HL-60/S4 (cell line): ENCODE data around the gene VPS72.
"Not testable (repeated sequence)": the region's sequence is repeated elsewhere in the genome, so short reads cannot be mapped to it uniquely, and the experiment has no call there.

Experiments
- in situ Hi-C: fragments of 300-500 bp; cut with MboI; formaldehyde crosslinking; loops from 2 replicates; pipeline ENCODE4 v1.14.3; 2022; ENCODE audit warnings: low sequenced_read_pairs

The VPS72 gene, protein sequence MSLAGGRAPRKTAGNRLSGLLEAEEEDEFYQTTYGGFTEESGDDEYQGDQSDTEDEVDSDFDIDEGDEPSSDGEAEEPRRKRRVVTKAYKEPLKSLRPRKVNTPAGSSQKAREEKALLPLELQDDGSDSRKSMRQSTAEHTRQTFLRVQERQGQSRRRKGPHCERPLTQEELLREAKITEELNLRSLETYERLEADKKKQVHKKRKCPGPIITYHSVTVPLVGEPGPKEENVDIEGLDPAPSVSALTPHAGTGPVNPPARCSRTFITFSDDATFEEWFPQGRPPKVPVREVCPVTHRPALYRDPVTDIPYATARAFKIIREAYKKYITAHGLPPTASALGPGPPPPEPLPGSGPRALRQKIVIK

DNA sequence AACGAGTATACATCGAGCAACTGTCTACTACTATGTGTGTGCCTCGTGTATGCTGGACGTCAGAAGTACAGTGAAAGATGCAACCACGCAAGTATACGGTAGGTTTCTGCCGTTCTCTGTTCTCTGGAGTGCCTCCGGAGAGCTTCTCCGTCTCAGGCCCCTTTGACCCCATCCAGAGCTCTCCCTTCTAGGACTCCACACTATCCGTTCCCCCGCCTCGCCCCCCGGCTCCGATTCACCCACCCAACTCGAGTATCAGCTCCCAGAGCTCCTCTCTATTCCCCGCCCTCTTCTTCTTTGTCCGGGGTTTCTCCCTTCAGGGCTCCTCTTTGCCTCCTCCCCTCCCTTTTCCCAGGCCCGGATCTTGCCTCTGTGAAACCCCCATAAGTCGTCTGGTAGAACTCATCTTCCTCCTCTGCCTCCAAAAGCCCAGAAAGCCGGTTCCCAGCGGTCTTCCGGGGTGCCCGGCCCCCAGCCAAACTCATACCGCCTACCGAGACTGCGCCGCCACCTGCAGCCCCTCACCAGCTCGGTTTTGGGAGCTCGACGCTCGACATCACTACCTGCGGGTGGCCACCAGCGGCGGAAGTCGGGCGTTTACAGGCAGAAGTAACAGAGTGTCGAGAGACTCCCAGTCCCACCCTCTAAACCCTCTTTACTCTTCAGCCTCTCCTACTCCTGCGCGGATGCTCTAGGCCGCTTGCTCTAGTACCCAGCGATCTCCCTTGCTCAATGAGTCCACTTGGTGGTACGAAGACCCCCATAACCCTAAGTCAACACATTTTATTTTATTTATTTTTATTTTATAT lies at the start of gene VPS72:
Gene VPS72 (minus strand): TSS at position 561 of the 809 bp plus-strand sequence. CDS start 76 bp downstream, at position 485.
- in situ Hi-C loops, result no loop called here

DNA sequence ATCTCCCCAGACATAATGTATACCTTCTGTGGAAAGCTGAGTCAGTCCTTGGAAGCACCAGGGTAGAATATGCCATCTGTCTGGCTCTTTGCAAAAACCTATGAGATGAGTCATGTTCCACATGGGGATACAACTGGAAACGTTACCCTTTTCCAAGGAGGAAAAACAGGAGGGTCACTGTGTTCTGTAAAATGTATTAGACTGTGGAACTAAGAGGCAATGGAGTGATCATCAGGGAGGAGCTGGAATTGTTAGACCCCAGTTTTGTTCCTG lies 48.4 kb upstream of the VPS72 start:
- in situ Hi-C loops, result no loop called here

DNA sequence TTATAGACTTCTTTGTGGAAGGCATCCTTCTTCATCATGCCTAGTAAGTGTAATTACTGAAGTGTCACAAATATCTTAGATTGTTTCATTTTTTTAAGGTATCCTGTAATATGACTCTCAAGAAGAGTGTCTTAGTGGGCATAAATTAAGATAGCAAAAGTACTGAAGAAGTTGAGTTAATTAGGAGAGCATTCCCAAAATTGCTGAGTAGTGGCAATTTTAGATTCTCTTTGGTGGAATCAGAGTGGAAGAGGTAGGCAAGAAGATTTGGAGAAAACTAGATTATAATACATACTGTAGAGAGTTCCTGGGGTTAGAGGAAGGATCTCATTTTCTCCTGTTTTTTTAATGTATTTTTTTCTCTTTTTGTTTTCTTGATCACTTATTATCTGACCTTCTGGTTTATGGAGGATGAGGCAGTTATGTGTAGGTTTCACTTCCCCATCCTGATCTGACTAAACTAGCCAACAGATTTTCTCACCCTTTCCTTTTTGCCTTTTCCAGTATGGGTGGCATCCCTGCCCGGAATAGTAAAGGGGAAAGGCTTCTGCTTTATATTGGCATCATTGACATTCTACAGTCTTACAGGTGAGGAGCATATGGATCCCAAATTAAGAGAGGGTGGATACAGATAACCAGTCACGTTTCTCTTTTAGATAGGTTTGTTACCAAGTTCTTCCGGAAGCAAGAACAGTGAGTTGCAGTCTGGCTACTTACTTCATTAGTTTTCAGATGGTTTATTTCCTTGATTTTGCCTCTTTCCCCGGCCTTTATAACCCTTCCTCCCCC lies 47.9 kb upstream of the VPS72 start:
- in situ Hi-C loops, result no loop called here

DNA sequence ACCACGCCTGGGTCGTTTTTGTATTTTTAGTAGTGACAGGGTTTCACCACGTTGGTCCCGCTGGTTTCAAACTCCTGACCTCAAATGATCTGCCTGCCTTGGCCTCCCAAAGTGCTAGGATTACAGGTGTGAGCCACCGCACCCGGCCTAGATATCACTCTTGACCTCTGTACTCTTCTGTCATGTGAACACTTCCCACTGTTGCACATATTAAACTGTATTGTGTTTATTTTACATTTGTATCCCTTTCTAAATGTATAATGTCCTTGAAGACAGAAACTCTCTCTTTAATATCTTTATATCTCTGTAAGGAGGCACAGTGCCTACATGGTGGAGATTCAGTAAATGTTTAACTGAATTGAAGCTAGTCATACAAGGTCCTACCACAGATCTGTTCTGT lies 45.2 kb upstream of the VPS72 start:
- in situ Hi-C loops, result no loop called here

DNA sequence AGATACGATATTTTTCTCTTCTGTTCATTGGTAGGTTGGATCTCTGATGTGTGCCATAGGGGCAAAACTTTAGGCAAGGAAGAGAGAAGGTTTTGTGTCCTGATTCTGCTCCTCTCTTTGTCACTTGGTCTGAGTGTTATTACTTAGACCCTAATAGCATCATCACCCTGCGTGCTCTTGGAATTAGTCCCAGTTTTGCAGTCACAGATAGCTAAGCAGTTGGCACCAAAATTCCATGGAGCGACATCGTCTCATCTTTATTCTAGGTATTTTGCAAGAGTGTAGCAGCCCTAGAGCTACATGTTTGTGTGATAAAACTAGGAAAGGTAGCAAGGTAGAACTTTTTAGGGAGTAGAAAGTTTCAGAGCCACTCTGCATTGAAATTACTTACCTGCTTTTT lies 32.1 kb upstream of the VPS72 start:
- in situ Hi-C loops, result no loop called here

DNA sequence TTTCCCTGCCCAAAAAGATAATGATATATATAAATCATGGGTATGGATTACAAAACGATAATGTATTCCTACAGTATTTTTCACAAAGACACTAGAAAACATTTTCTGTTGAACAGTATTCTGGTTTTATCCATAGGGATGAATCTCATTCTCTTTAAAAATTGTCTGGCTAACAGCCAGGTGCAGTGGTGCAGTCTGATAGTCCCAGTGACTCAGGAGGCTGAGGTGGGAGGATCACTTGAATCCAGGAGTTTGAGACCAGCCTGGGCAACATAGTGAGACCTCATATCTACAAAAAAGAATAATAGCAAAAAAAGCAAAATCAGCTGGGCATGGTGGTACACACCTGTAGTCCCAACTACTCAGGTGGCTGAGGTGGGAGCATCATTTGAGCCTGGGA lies 31.6 kb upstream of the VPS72 start:
- in situ Hi-C loops, result no loop called here

DNA sequence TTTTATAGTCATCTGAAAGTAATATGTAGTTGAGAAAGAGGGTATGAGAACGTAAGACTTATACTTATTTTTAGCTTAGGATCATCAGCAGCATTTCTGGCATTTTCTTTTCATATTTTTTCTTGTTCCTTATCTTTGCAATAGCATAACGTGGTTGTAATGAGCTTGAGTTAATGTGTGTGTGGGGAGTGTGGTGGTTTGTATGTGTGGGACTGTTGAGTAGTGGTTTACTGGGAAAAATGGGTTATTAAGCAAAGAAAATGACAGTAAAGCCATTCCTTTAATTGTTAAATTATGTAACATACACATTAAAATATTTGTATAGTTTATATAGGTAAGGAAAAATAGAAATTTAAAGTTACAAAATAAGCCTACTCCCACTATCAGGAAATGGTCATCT lies 23.6 kb upstream of the VPS72 start:
- in situ Hi-C loops, result no loop called here

DNA sequence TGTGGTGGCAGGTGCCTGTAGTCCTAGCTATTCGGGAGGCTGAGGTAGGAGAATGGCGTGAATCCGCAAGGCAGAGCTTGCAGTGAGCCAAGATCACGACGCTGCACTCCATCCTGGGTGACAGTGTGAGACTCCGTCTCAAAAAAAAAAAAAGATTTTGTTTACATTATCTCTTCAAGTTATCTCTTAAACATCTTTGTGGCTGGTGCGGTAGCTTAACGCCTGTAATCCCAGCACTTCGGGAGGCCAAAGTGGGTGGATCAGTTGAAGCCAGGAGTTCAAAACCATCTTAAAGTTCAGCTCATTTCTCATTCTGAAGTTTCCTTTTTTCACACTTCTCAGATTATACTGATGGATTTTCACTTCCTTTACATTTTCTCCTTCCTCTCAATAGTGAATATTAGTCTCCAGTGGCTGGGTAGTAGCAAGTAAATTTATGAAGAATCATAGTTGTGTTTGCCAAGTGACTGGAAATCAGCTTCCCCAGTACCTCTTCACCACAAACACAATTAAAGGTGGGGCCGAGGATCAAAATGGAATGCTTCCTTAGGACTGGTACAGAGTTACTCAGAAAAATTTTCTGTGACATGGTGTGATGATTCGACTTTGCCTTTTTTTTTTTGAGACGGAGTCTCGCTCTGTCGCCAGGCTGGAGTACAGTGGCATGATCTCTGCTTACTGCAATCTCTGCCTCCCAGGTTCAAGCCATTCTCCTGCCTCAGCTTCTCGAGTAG lies 22.1 kb upstream of the VPS72 start:
- in situ Hi-C loops, result no loop called here

DNA sequence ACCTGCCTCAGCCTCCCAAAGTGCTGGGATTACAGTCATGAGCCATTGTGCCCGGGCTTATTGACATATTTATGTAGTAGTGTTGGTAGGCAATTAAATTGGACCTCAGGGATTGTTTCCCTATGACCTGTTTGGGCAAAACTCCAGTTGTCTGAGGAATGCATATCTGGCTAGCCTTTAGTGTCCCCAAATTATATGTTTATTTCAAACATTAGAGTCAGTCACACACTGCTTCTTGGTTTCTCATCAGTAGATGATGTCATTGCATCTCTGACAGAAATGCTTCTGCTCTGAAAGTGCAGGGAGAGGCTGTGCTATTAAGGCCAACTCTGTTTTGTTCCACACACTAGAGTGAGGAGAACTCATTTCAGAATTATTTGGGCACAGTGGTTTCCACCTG lies 20.8 kb upstream of the VPS72 start:
- in situ Hi-C loops, result no loop called here

DNA sequence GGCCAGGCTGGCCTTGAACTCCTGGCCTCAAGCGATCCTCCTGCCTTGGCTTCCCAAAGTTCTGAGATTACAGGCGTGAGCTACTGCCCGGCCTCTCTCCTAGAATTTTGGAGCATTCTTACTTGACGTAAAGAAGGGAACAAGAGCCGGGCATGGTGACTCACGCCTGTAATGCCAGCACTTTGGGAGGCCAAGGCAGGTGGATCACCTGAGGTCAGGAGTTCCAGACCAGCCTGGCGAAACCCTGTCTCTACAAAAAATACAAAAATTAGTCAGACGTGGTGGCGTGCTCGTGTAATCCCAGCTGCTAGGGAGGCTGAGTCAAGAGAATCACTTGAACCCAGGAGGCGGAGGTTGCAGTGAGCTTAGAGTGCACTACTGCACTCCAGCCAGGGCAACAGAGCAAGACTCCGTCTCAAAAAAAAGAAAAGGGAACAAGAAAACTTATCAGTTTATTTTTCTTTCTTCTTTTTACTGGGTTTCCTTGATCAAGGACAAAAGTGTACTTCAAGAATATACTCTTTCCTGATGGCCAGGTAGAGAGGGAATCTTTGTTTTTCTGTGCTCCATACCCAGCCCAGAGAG lies 15.5 kb upstream of the VPS72 start:
- in situ Hi-C loops, result not testable (repeated sequence)

DNA sequence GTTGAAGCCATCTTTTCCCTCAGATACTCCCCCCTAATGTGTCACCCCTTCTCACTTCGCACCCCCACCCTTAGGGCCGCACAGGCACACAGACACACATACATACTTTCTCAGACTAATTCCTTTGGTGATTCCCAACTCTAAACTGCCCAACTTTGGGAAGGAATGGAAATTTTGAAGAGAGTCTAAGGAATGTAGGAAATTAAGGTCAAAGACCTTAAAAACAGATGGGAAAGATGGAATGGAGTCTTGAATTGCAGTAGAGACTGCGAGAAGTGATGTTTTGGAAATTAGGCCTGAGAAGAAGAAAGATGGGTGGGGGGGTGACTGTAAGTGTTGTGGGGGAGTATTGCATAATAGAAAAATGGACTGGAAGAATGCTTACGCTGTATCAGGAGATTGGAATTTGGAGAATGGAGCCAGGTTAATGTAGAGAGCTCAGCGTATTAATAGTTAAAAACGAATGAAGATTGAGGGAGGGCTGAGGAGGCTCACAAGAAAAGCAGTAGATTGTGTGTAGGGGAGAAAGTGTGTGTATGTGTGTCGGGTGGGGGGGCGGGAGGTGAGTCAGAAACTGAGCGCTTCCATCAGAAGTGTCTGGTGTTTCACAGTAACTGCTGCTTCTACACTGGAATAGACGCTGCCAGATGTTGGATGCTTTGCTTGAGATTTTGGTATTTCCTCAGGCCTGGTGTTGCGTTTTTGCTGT lies 10.0 kb upstream of the VPS72 start:
- in situ Hi-C loops, result no loop called here

DNA sequence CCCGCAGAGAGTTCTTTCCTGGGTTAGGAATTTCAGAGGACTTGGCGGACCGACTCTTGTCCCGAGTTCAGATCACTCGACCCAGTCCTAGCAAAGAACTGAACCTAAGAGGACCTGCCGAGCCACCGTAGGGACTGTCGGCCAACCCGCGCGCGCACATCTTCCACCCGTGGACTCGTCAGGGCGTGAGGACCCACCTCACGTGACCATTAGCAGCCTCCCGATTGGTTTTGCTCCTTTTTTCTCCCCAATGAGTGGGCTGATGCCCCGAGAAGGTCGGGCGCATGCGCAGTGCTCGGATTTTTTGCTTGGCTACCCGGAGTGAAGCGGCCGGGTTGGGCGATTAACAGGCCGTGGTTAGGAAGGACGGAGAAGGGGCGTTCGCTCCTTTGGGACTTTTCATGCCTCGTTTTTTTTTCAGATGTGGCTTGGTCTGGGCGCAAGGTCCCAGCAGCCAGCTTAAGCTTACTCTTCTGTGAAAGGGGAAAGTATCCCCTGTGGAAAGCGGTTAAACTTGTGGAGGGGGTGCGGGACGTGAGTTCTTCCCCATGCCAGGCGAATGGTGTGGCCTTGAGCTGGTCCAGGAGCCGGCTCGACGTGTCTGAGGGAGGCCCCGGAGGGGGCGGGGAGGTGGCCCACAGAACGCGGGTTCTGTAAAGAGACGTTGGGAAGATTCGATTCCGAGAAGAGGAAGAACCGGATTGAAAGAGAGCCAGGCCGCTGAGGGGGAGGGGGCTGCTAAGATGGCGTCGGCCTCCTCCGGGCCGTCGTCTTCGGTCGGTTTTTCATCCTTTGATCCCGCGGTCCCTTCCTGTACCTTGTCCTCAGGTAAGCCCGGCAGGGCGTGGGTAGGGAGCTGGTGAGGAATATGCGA lies 8.5 kb upstream of the VPS72 start, which contains the start of gene PIP5K1A:
Gene PIP5K1A (plus strand): TSS at position 299 of the 874 bp plus-strand sequence. CDS start 445 bp downstream, at position 744.
- in situ Hi-C loops, result no loop called here

DNA sequence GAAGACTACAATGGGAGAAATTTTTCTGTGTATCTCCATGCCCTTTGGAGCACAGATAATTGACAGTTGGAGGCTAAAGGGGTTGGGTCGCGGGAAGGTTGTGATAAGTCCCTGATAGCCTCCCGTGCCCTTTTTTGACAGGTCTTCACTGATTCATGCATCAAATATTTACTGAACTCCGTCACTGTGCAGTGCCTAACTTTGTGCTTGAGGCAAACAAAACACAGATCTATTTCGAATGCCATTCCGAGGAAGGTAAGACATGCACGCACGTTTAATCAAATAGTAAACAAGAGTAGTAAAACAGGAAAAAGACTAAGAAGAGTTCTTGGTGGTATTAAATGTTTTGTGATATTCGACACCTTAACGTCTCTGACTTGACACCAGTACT lies 7.9 kb upstream of the VPS72 start:
- in situ Hi-C loops, result no loop called here

DNA sequence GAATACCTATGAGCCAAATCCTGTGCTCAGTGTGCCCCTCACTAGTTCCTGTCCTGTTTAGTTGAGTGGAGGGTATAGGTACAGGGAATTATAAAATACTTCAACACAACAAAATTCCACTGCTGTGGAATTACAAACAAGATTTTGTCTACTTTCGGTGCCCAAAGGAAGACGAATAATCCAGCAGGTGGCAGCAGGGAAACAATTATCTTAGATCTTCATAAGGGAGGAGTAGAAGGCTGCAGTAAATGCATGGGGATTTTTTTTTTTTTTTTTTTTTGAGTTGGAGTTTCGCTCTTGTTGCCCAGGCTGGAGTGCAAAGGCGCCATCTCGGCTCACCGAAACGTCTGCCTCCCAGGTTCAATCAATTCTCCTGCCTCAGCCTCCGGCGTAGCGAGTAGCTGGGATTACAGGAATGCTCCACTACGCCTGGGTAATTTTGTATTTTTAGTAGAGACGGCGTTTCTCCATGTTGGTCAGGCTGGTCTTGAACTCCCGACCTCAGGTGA lies 6.3 kb upstream of the VPS72 start:
- in situ Hi-C loops, result no loop called here

DNA sequence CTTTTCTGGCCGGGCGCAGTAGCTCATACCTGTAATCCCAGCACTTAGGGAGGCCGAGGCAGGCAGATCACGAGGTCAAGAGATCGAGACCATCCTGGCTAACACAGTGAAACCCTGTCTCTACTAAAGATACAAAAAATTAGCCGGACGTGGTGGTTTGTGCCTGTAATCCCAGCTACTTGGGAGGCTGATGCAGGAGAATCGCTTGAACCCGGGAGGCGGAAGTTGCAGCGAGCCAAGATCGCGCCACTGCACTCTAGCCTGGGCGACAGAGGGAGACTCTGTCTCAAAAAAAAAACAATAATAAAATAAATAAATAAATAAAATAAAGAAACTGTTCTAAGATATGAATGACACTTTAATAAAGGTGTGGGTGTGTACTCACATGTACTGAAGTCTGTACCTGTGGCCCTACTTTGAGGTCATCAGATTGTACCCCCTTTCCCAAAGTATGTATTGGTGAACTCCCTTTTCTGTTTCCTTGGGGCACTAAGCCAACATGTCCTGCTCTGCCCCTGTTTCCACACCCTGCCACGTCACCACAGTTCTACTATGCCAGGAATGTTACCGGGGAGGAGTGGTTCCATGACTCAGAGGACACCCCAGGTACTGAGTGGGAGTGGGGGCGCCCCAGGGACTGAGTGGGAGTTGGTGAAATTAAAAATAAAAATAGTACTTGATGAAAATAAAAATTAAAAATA lies 5.0 kb upstream of the VPS72 start:
- in situ Hi-C loops, result not testable (repeated sequence)

DNA sequence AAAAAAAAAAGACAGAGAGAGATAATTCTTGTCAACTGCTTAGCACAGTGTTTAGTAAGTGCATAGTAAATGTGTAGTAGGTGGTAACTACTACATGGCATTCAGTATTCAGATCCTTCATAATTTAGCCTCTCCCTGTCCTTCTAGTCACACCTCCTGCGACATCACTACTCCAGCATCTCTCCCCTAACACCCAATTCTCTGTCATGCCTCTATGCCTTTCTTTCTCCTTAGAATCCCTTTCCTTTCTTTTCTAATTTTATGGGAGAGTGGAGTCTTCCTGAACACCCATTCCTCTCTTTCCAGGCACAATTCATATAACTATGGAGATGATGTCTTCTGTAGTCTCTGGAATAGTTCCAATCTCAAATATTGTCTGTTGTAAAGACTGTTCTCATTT lies 3.9 kb upstream of the VPS72 start:
- in situ Hi-C loops, result no loop called here

DNA sequence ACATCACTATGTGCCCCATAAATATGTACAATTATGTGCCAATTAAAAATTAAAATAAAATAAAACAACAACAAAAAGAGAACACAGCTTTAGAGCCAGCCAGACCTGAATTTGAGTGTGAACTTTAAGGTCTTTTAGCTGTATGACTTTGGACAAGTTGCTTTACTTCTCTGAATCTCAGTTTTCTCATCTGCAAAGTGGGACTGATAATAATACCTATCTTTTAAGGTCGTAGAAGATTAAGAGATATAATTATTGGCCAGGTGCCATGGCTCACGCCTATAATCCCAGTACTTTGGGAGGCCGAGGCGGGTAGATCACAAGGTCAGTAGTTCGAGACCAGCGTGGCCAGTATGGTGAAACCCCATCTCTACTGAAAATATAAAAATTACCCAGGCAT lies 3.3 kb upstream of the VPS72 start:
- in situ Hi-C loops, result no loop called here

DNA sequence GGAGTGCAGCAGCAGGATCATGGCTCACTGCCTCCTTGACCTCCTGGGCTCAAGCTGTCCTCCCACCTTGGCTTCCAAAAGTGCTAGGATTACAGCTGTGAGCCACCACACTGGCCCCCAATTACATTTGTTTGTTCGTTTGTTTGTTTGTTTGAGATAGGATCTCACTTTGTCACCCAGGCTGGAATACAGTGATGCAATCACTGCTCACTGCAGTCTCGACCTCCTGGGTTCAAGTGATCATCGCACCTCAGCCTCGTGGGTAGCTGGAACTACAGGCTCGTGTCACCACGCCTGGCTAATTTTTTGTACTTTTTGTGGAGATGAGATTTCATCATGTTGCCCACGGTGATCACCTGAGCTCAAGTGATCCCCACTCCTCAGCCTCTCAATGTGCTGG lies 2.0 kb upstream of the VPS72 start:
- in situ Hi-C loops, result no loop called here
